ENCODE results near the gene CUX1. TPM values are rescaled to one million over a fixed set of nuclear protein-coding genes. Genes with fewer than 3 reads are reported as not detected.
"Not testable (repeated sequence)": the region's sequence is repeated elsewhere in the genome, so short reads cannot be mapped to it uniquely, and the experiment has no call there.

CUX1 gene
- total RNA-seq, 4 donors from 2014 or later: 56.9 to 124 (median 93.2) TPM

GRCh38 chr7:102050864-102051460 is 233.5 kb downstream of the CUX1 start:
- Histone ChIP-seq H3K9me3 (peaks cover 0 to 4% of the 10 kb centered on the region in 2 donors), H3K4me3 (no peak overlapping the region), H3K4me1 (no peaks in the 10 kb centered on the region), H3K27me3 (no peaks in the 10 kb centered on the region), H3K27ac (no peak overlapping the region), H3K36me3 (no peaks in the 10 kb centered on the region)
- 79 to 81% methylated on average over 8 to 13 of the region's 13 CpGs for WGBS, 2 donors (ENCODE audit: low coverage in 1 of 2)
- no peak for DNase-seq
- in situ Hi-C loops (cut with MboI; ENCODE audit: low pct_ligation_motif_present in 1 of 4, low pct_unique_long_range_greater_than_20kb in 1 of 4, low sequenced_read_pairs in 3 of 4): no loop called here
- TF ChIP-seq CTCF (IDR thresholded peaks at IDR 0.05) (no peak), EP300 (IDR thresholded peaks at IDR 0.05; ENCODE audit: low read depth) (no peak), POLR2AphosphoS5 (IDR thresholded peaks at IDR 0.05) (no peak), POLR2A (IDR thresholded peaks at IDR 0.05) (no peak)
- intact Hi-C loops (cut with DNase I; ENCODE audit: low total_unique reads): no loop called here

GRCh38 chr7:102051736-102052135 is 234.3 kb downstream of the CUX1 start:
- in situ Hi-C loops (cut with MboI; ENCODE audit: low pct_ligation_motif_present in 1 of 4, low pct_unique_long_range_greater_than_20kb in 1 of 4, low sequenced_read_pairs in 3 of 4); intact Hi-C loops (cut with DNase I; ENCODE audit: low total_unique reads): not testable (repeated sequence)

GRCh38 chr7:102054158-102054557 is 236.7 kb downstream of the CUX1 start:
- H3K27me3 ChIP-seq: no peaks in the 10 kb centered on the region
- TF ChIP-seq CTCF (IDR thresholded peaks at IDR 0.05) (no peak), POLR2AphosphoS5 (IDR thresholded peaks at IDR 0.05) (no peak), POLR2A (IDR thresholded peaks at IDR 0.05) (no peak), EP300 (IDR thresholded peaks at IDR 0.05; ENCODE audit: low read depth) (no peak)
- no peak for DNase-seq
- 93 to 100% methylated on average over 1 to 2 of the region's 2 CpGs for WGBS, 2 donors (ENCODE audit: low coverage in 1 of 2)
- H3K4me3 ChIP-seq: no peak overlapping the region
- no peaks in the 10 kb centered on the region for H3K36me3 ChIP-seq
- H3K27ac ChIP-seq: no peak overlapping the region
- peaks cover 0 to 4% of the 10 kb centered on the region in 2 donors for H3K9me3 ChIP-seq
- in situ Hi-C loops (cut with MboI; ENCODE audit: low pct_ligation_motif_present in 1 of 4, low pct_unique_long_range_greater_than_20kb in 1 of 4, low sequenced_read_pairs in 3 of 4): no loop called here
- H3K4me1 ChIP-seq: no peaks in the 10 kb centered on the region
- intact Hi-C loops (cut with DNase I; ENCODE audit: low total_unique reads): no loop called here

More at GRCh38 chr7:102051736-102052135, 234.3 kb downstream of the CUX1 start:
- not testable (repeated sequence) for H3K4me3 ChIP-seq, DNase-seq, H3K9me3 ChIP-seq, H3K4me1 ChIP-seq, H3K36me3 ChIP-seq, H3K27ac ChIP-seq, H3K27me3 ChIP-seq
- WGBS, 2 donors (ENCODE audit: low coverage in 1 of 2): 89 to 91% methylated on average over 7 to 10 of the region's 10 CpGs

- in situ Hi-C loops (cut with MboI; ENCODE audit: low pct_ligation_motif_present in 1 of 4, low pct_unique_long_range_greater_than_20kb in 1 of 4, low sequenced_read_pairs in 3 of 4): no loop called here
- WGBS, 2 donors (ENCODE audit: low coverage in 1 of 2): 80 to 83% methylated on average over 1 to 2 of the region's 2 CpGs
- Histone ChIP-seq H3K9me3 (peaks cover 0 to 4% of the 10 kb centered on the region in 2 donors), H3K4me1 (no peaks in the 10 kb centered on the region), H3K27me3 (no peaks in the 10 kb centered on the region), H3K4me3 (no peak overlapping the region), H3K36me3 (no peaks in the 10 kb centered on the region), H3K27ac (no peak overlapping the region)
- TF ChIP-seq EP300 (IDR thresholded peaks at IDR 0.05; ENCODE audit: low read depth) (no peak), POLR2AphosphoS5 (IDR thresholded peaks at IDR 0.05) (no peak), CTCF (IDR thresholded peaks at IDR 0.05) (no peak), POLR2A (IDR thresholded peaks at IDR 0.05) (no peak)
- DNase-seq: no peak
- intact Hi-C loops (cut with DNase I; ENCODE audit: low total_unique reads): no loop called here
Observed at GRCh38 chr7:102055181-102055976, 238.0 kb downstream of the CUX1 start.
